IMR-90 (cell line): ENCODE measurements around the gene ARID4B. TPM values are rescaled to one million over a fixed set of nuclear protein-coding genes. Genes with fewer than 3 reads are reported as not detected.

Experiments
- ATAC-seq: fragments of 200-7000 bp; cut with Tn5 transposase; 2 replicates; pipeline ENCODE4 v1.9.1; 2020; ENCODE audit warnings: low read depth, mild to moderate bottlenecking, moderate library complexity
- BruUV-seq: library from RNA; stranded (reverse); fragments of 400-500 nt; replicated peaks from 2 replicates; lab custom pipeline; 2021; lab: Mats Ljungman, UMichigan
- CTCF ChIA-PET: fragments of 300-600 bp; formaldehyde crosslinking; extraction: SDS; loops from one replicate; lab custom pipeline; 2021; ENCODE audit warnings: antibody characterized with exemption; lab: Yijun Ruan, JAX
- POLR2A ChIA-PET: fragments of 300-600 bp; sonication (Branson Sonifier 250); formaldehyde crosslinking; loops from one replicate; lab custom pipeline; 2022; ENCODE audit warnings: antibody characterized with exemption; ENCODE audit not compliant: unreplicated experiment; lab: Charles Lee
- DNase-seq: peaks from one replicate; pipeline ENCODE4 v3.0.0; 2013
- H2AFZ ChIP-seq: replicated peaks from 2 replicates; pipeline ENCODE3; 2013; ENCODE audit warnings: low read length, mild to moderate bottlenecking; ENCODE audit not compliant: poor library complexity
- H2AK5ac ChIP-seq: 2 replicates; pipeline ENCODE4 v1.6.1; 2013; ENCODE audit warnings: low read depth, low read length, inconsistent platforms
- H2AK9ac ChIP-seq: replicated peaks from 2 replicates; pipeline ENCODE3; 2013; ENCODE audit warnings: mild to moderate bottlenecking, low read depth, low read length, moderate library complexity; ENCODE audit not compliant: poor library complexity
- H2BK120ac ChIP-seq: 2 replicates; pipeline ENCODE4 v1.6.1; 2013; ENCODE audit warnings: low read depth, low read length, inconsistent platforms
- H2BK15ac ChIP-seq: 3 replicates; pipeline ENCODE4 v1.6.1; 2013; ENCODE audit warnings: low read depth, low read length, inconsistent platforms
- H2BK20ac ChIP-seq: 2 replicates; pipeline ENCODE4 v1.6.1; 2013; ENCODE audit warnings: low read depth, mild to moderate bottlenecking, inconsistent platforms, low read length, moderate library complexity
- H2BK5ac ChIP-seq: 2 replicates; pipeline ENCODE4 v1.6.1; 2013; ENCODE audit warnings: mild to moderate bottlenecking, low read depth, low read length, inconsistent platforms; ENCODE audit not compliant: poor library complexity, severe bottlenecking
- H3K14ac ChIP-seq: replicated peaks from 2 replicates; pipeline ENCODE4 v1.6.1; 2013; ENCODE audit warnings: low read depth, low read length, inconsistent platforms
- H3K18ac ChIP-seq: 2 replicates; pipeline ENCODE4 v1.6.1; 2013; ENCODE audit warnings: low read depth, low read length, control low read depth
- H3K23ac ChIP-seq: 2 replicates; pipeline ENCODE4 v1.6.1; 2013; ENCODE audit warnings: low read depth, low read length, inconsistent platforms
- H3K27ac ChIP-seq: 2 replicates; pipeline ENCODE4 v1.5.1; 2013; ENCODE audit warnings: mild to moderate bottlenecking, control low read depth, low read length; ENCODE audit not compliant: insufficient read depth
- H3K27me3 ChIP-seq: 2 replicates; pipeline ENCODE4 v1.6.1; 2013; ENCODE audit warnings: low read length; ENCODE audit not compliant: control insufficient read depth, insufficient read depth
- H3K36me3 ChIP-seq: 2 replicates; pipeline ENCODE4 v1.6.1; 2013; ENCODE audit warnings: low read length, mixed read lengths; ENCODE audit not compliant: control insufficient read depth, insufficient read depth
- H3K4ac ChIP-seq: 2 replicates; pipeline ENCODE4 v1.6.1; 2013; ENCODE audit warnings: low read depth, low read length, inconsistent platforms
- H3K4me1 ChIP-seq: 2 replicates; pipeline ENCODE4 v1.6.1; 2013; ENCODE audit warnings: low read length, mixed read lengths; ENCODE audit not compliant: control insufficient read depth, insufficient read depth
- H3K4me2 ChIP-seq: 2 replicates; pipeline ENCODE4 v1.6.1; 2013; ENCODE audit warnings: low read depth, mild to moderate bottlenecking, control low read depth, low read length, moderate library complexity
- H3K4me3 ChIP-seq: 2 replicates; pipeline ENCODE4 v1.5.1; 2013; ENCODE audit warnings: low read depth, mild to moderate bottlenecking, control low read depth, low read length, moderate library complexity; ENCODE audit not compliant: insufficient read depth
- H3K56ac ChIP-seq: 2 replicates; pipeline ENCODE4 v1.6.1; 2013; ENCODE audit warnings: low read length, inconsistent platforms; ENCODE audit not compliant: insufficient read depth; ENCODE audit errors: extremely low read depth
- H3K79me1 ChIP-seq, 2 experiments: 2 replicates each; pipeline ENCODE4 v1.6.1; 2013; ENCODE audit warnings: low read length in 2 of 2, inconsistent platforms in 1 of 2, low read depth in 1 of 2
- H3K9ac ChIP-seq: 2 replicates; pipeline ENCODE4 v1.6.1; 2013; ENCODE audit warnings: low read depth, low read length, control low read depth
- H3K9me1 ChIP-seq: 2 replicates; pipeline ENCODE4 v1.6.1; 2013; ENCODE audit warnings: low read length, inconsistent platforms; ENCODE audit not compliant: insufficient read depth
- H3K9me3 ChIP-seq: 2 replicates; pipeline ENCODE4 v1.6.1; 2013; ENCODE audit warnings: low read length; ENCODE audit not compliant: control insufficient read depth, insufficient read depth
- H4K20me1 ChIP-seq: 2 replicates; pipeline ENCODE4 v1.6.1; 2013; ENCODE audit warnings: low read length, inconsistent platforms; ENCODE audit not compliant: insufficient read depth
- H4K5ac ChIP-seq: 2 replicates; pipeline ENCODE4 v1.6.1; 2013; ENCODE audit warnings: mild to moderate bottlenecking, low read depth, low read length, control low read depth
- H4K8ac ChIP-seq, 2 experiments: 2 replicates each; pipeline ENCODE4 v1.6.1; 2013; ENCODE audit warnings: low read depth in 2 of 2, low read length in 2 of 2, control low read depth in 1 of 2, inconsistent platforms in 1 of 2
- H4K91ac ChIP-seq: 2 replicates; pipeline ENCODE4 v1.6.1; 2013; ENCODE audit warnings: low read depth, low read length, inconsistent platforms; ENCODE audit not compliant: insufficient read depth
- FOS ChIP-seq: fragments of 150-350 bp; IDR thresholded peaks from 2 replicates; pipeline ENCODE4 v1.6.1; 2016; ENCODE audit warnings: low read depth, low read length
- MXI1 ChIP-seq: IDR thresholded peaks from 2 replicates; pipeline ENCODE4 v1.6.1; 2012; ENCODE audit warnings: low read depth, mild to moderate bottlenecking, low read length, moderate library complexity, borderline replicate concordance
- NFE2L2 ChIP-seq: fragments of 150-350 bp; IDR thresholded peaks from 2 replicates; pipeline ENCODE4 v1.6.1; 2016; ENCODE audit warnings: low read depth, mild to moderate bottlenecking, low read length
- WGBS, 2 experiments: methylation state at CpG; one replicate each; pipeline versions ENCODE4 v1.1.5 to v1.1.7; 2013; ENCODE audit warnings: missing lambda C conversion rate in 2 of 2; ENCODE audit not compliant: insufficient read length in 1 of 2; ENCODE audit errors: extremely low coverage in 2 of 2; 5-methylcytosine and 5-hydroxymethylcytosine counted together
- dilution Hi-C: fragments of 300-500 bp; cut with HindIII; formaldehyde crosslinking; loops from one replicate; pipeline ENCODE4 v1.14.3; 2018; ENCODE audit warnings: low sequenced_read_pairs; ENCODE audit not compliant: unreplicated experiment
- in situ Hi-C: fragments of 300-500 bp; cut with MboI; formaldehyde crosslinking; loops from 3 replicates; pipeline ENCODE4 v1.14.3; 2019; ENCODE audit warnings: low sequenced_read_pairs, inconsistent platforms, mixed read lengths
- intact Hi-C: fragments of 100-400 bp; cut with micrococcal nuclease; formaldehyde crosslinking; loops from 2 replicates; pipeline ENCODE4 v1.10.0; 2022
- polyA plus RNA-seq, 3 experiments: library from polyadenylated mRNA; depleted of rRNA; stranded (reverse); fragments of >200 nt; gene quantifications; 2 replicates each; pipeline ENCODE4 v1.2.3, GENCODE V29; 2012; ENCODE audit warnings: low replicate concordance in 1 of 3
- total RNA-seq: library from RNA; depleted of rRNA; stranded (reverse); fragments of >200 nt; gene quantifications from 2 replicates; pipeline ENCODE4 v1.2.3, GENCODE V29; 2012
- TF ChIP-seq, protein P1 (sequence below): conservative IDR thresholded peaks from 2 replicates; pipeline ENCODE4 v1.5.1; 2012; ENCODE audit warnings: mild to moderate bottlenecking, low read depth, low read length, improper control_type of control experiment
- TF ChIP-seq, protein P2 (sequence below): fragments of 150-350 bp; IDR thresholded peaks from 2 replicates; pipeline ENCODE4 v1.6.1; 2017; ENCODE audit warnings: mild to moderate bottlenecking, antibody characterized with exemption, low read length, low read depth

ARID4B gene
- total and polyA plus RNA-seq, 2 of the 4 experiments (the other 2 are of a cell fraction): 8.5 to 16.0 TPM

DNA sequence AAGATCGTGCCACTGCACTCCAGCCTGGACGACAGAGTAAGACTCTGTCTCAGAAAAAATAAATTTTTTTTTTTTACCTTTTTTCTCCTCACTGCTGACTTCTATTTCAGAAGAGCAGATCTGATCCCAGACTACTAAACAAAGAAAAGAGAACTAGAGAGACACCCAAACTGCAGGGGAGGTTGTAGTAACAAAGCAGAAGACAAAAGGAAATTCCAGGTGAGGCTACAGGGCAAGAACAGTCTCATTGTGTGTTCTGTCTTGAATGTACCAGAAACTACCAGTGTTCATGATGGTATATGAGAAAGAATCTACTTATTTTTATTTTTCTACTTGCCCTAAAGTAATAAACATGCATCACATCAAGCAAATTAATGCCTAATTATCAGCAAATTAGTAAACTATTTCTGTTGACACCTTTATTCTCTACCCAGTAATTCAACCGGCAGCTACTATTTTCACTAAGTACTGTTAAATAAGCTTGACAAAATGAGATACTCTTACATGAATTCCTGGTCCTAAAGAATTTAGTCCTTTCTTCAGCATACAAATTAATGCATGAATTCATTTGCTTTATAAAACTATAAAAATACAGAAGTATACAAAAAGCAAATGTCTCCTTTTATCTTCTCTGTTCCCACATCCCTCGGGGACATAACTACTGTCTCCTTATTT is 40.6 kb downstream of the ARID4B start:
- no CpG with 5 or more reads among the region's 4 CpGs for WGBS, 2 experiments
- CTCF ChIA-PET: no interaction called here
- H3K9ac ChIP-seq: no peak overlapping the region

More for the DNA sequence above, 40.6 kb downstream of the ARID4B start:
- POLR2A ChIA-PET: no interaction called here
- dilution Hi-C loops (no loop called here), in situ Hi-C loops (no loop called here), intact Hi-C loops (no loop called here)
- no peak overlapping the region for H3K4me3 ChIP-seq
- H3K18ac ChIP-seq: no peak overlapping the region
- no peak overlapping the region for H4K5ac ChIP-seq
- peaks cover 7 to 69% of the 10 kb centered on the region in 2 experiments; a peak in 3 of 4 replicates for H3K79me1 ChIP-seq
- no peaks in the 10 kb centered on the region for H3K27me3 ChIP-seq
- TF ChIP-seq, protein P1, sequence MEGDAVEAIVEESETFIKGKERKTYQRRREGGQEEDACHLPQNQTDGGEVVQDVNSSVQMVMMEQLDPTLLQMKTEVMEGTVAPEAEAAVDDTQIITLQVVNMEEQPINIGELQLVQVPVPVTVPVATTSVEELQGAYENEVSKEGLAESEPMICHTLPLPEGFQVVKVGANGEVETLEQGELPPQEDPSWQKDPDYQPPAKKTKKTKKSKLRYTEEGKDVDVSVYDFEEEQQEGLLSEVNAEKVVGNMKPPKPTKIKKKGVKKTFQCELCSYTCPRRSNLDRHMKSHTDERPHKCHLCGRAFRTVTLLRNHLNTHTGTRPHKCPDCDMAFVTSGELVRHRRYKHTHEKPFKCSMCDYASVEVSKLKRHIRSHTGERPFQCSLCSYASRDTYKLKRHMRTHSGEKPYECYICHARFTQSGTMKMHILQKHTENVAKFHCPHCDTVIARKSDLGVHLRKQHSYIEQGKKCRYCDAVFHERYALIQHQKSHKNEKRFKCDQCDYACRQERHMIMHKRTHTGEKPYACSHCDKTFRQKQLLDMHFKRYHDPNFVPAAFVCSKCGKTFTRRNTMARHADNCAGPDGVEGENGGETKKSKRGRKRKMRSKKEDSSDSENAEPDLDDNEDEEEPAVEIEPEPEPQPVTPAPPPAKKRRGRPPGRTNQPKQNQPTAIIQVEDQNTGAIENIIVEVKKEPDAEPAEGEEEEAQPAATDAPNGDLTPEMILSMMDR: no peak
- TF ChIP-seq, protein P2, sequence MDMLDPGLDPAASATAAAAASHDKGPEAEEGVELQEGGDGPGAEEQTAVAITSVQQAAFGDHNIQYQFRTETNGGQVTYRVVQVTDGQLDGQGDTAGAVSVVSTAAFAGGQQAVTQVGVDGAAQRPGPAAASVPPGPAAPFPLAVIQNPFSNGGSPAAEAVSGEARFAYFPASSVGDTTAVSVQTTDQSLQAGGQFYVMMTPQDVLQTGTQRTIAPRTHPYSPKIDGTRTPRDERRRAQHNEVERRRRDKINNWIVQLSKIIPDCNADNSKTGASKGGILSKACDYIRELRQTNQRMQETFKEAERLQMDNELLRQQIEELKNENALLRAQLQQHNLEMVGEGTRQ: no peak
- no peak for TF ChIP-seq FOS
- no peak for TF ChIP-seq MXI1
- TF ChIP-seq NFE2L2: no peak
- ATAC-seq: no peak
- no peak for DNase-seq
- H2AK5ac ChIP-seq: no peak overlapping the region
- peaks cover 3% of the 10 kb centered on the region for H3K4me1 ChIP-seq
- no peak overlapping the region for H4K91ac ChIP-seq
- no peaks in the 10 kb centered on the region for H3K9me3 ChIP-seq
- no peak overlapping the region for H2BK20ac ChIP-seq
- no peak overlapping the region for H3K56ac ChIP-seq
- H3K27ac ChIP-seq: no peak overlapping the region
- H2BK5ac ChIP-seq: no peak overlapping the region
- H3K14ac ChIP-seq: no peak overlapping the region
- H2BK15ac ChIP-seq: no peak overlapping the region
- H4K20me1 ChIP-seq: peaks cover 83% of the 10 kb centered on the region
- no peak overlapping the region for H2AK9ac ChIP-seq
- no peaks in the 10 kb centered on the region for H3K36me3 ChIP-seq
- H3K4ac ChIP-seq: no peak overlapping the region
- H2AFZ ChIP-seq: no peak overlapping the region
- H4K8ac ChIP-seq: no peak overlapping the region
- BruUV-seq: no TSS peak
- H3K4me2 ChIP-seq: no peak overlapping the region
- H2BK120ac ChIP-seq: no peak overlapping the region
- H3K9me1 ChIP-seq: peaks cover 3% of the 10 kb centered on the region; the same call in 1 of the 2 replicates
- no peak overlapping the region for H3K23ac ChIP-seq
